IMR-90 (cell line): ENCODE data around the gene GPR3.

Experiments used
- CEBPB ChIP-seq: IDR thresholded peaks from 2 replicates; pipeline ENCODE4 v1.6.1; 2012; ENCODE audit warnings: low read depth, low read length, improper control_type of control experiment
- FOS ChIP-seq: fragments of 150-350 bp; IDR thresholded peaks from 2 replicates; pipeline ENCODE4 v1.6.1; 2016; ENCODE audit warnings: low read depth, low read length
- MAZ ChIP-seq: IDR thresholded peaks from 2 replicates; pipeline ENCODE4 v1.6.1; 2012; ENCODE audit warnings: low read depth, mild to moderate bottlenecking, low read length, improper control_type of control experiment, moderate library complexity, borderline replicate concordance
- POLR2A ChIP-seq: IDR thresholded peaks from 2 replicates; pipeline ENCODE4 v1.6.1; 2012; ENCODE audit warnings: mild to moderate bottlenecking, low read depth, low read length
- RAD21 ChIP-seq: IDR thresholded peaks from 2 replicates; pipeline ENCODE4 v1.6.1; 2012; ENCODE audit warnings: low read length, improper control_type of control experiment
- RCOR1 ChIP-seq: IDR thresholded peaks from 2 replicates; pipeline ENCODE4 v1.6.1; 2012; ENCODE audit warnings: mild to moderate bottlenecking, low read length, improper control_type of control experiment; ENCODE audit not compliant: insufficient replicate concordance
- RFX5 ChIP-seq: IDR thresholded peaks from 2 replicates; pipeline ENCODE4 v1.8.0; 2012; ENCODE audit warnings: low read depth, mild to moderate bottlenecking, low read length, moderate library complexity
- SMC3 ChIP-seq: fragments of 150-350 bp; IDR thresholded peaks from 2 replicates; pipeline ENCODE4 v1.6.1; 2016; ENCODE audit warnings: low read depth, mild to moderate bottlenecking, antibody characterized with exemption, low read length, moderate library complexity
- TF ChIP-seq, protein P1 (sequence below): conservative IDR thresholded peaks from 2 replicates; pipeline ENCODE4 v1.5.1; 2012; ENCODE audit warnings: mild to moderate bottlenecking, low read depth, low read length, improper control_type of control experiment

GRCh38 chr1:27366113-27366410 is 26.4 kb upstream of the GPR3 start:
- TF ChIP-seq, protein P1, sequence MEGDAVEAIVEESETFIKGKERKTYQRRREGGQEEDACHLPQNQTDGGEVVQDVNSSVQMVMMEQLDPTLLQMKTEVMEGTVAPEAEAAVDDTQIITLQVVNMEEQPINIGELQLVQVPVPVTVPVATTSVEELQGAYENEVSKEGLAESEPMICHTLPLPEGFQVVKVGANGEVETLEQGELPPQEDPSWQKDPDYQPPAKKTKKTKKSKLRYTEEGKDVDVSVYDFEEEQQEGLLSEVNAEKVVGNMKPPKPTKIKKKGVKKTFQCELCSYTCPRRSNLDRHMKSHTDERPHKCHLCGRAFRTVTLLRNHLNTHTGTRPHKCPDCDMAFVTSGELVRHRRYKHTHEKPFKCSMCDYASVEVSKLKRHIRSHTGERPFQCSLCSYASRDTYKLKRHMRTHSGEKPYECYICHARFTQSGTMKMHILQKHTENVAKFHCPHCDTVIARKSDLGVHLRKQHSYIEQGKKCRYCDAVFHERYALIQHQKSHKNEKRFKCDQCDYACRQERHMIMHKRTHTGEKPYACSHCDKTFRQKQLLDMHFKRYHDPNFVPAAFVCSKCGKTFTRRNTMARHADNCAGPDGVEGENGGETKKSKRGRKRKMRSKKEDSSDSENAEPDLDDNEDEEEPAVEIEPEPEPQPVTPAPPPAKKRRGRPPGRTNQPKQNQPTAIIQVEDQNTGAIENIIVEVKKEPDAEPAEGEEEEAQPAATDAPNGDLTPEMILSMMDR = no peak
- no peak for TF ChIP-seq MAZ
- no peak for TF ChIP-seq CEBPB
- TF ChIP-seq SMC3 = no peak
- no peak for TF ChIP-seq RAD21
- TF ChIP-seq POLR2A = no peak
- no peak for TF ChIP-seq FOS
- peak; percentile 51; the same call in 1 of the 2 replicates for TF ChIP-seq RFX5
- TF ChIP-seq RCOR1 = no peak
